Stimulated activated effector memory CD8-positive, alpha-beta T cell treated with anti-CD3 and anti-CD28 coated beads, Interleukin-12 subunit alpha, Interleukin-12 subunit beta, amount 100 ng/mL, for 72 hours (primary cell): ENCODE data around the gene SSH3.

ENCODE experiments used
- ATAC-seq: fragments of 150-1000 bp; cut with Tn5 transposase; 2 replicates; pipeline ENCODE4 v1.10.0; 2021
- DNase-seq, 2 donors: peaks; one replicate each; pipeline ENCODE4 v3.0.0; 2021 to 2022; ENCODE audit warnings: low spot score in 2 of 2
- H3K27ac Mint-ChIP-seq: one replicate; pipeline ENCODE4 v1.8.0; 2022; ENCODE audit warnings: mild to moderate bottlenecking, mixed read lengths
- H3K36me3 Mint-ChIP-seq: one replicate; pipeline ENCODE4 v1.8.0; 2022; ENCODE audit warnings: mild to moderate bottlenecking, mixed read lengths
- H3K4me1 Mint-ChIP-seq: one replicate; pipeline ENCODE4 v1.8.0; 2022; ENCODE audit warnings: mixed read lengths
- H3K4me3 Mint-ChIP-seq: one replicate; pipeline ENCODE4 v1.8.0; 2022; ENCODE audit warnings: mild to moderate bottlenecking, mixed read lengths
- H3K9me3 Mint-ChIP-seq: one replicate; pipeline ENCODE4 v1.8.0; 2022; ENCODE audit warnings: mixed read lengths

The SSH3 gene

DNA sequence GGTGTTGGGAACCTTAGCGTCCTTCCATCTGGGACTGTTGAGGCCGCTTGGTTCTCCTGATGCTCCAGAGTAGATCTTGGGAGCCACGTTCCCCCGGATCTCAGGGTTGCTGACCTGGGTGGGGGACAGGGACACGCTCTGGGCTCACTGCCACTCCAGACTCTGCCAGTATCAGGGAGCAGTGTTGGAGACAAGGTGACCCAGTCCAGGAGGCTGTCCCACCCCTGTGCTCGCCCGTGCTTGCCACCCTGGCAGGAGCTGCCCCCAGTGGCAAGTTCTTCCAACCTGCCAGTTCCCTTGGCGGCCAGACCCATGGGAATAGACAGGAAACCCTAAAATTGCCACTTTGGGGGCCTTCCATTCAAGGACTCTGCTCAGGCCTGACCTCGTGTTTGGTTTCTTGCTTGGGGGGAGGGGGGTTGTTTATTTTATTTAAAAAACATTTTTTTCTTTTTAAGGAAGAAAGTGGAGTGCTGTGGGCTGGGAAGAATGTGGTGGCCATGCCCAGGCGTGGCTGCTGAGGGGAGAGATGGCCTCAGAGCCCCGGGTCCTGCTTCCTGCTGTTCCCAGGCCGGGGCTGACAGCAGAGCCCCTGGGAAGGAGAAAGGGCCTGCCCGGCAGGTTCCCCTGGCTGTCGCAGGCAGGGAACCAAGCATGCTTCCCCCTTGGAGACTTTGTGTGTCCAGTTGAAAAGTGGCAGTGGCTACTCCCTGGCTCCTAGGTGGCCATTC, 29.9 kb upstream of the SSH3 start:
- peaks cover 99% of the 10 kb centered on the region for H3K36me3 Mint-ChIP-seq
- H3K4me1 Mint-ChIP-seq = peaks cover 95% of the 10 kb centered on the region
- ATAC-seq = no peak
- no peaks in the 10 kb centered on the region for H3K9me3 Mint-ChIP-seq
- peak overlapping the region; percentile 98 for H3K4me3 Mint-ChIP-seq
- peak overlapping the region; percentile 98 for H3K27ac Mint-ChIP-seq
- DNase-seq = no peak

DNA sequence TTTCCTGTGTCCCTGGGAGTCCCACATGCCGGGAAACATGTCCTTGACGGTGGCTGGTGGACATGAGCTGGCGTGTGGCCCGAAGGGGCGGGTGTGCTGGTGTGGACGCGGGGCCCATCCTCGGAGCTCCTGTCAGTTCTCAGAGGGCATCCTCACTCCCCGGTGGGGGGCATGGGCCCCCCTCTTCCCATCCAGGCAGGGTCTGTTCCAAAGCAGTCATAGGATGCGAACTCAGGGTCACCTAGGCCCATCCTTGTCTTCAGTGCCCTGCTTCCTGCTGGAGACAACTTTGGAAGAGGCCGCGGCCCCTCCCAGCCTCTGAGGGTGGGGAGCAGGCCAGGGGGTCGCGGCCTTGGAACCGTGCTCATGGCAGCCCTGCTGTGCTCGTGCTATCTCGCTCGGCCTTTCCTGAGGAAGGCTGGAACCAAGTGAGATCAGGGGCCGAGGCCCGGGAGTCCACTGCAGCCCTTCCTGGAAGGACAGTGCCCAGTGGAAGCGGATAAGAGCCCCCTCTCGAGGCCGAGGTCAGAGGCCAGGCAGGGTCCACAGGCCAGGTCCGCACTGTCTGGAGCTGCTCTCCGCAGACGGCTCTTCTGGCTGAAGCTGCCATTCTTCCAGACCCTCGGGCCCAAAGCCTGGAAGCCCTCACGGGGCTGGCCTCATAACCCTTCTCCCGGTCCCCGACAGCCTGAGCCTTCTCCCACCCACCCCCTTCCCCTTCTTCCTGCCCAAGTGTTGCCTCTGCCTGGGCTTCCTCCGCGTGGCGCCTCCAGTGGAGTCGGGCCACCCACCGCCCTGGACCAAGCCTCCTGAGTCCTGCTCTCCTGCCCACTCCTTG, 28.3 kb upstream of the SSH3 start:
- H3K27ac Mint-ChIP-seq = peak overlapping the region; percentile 97
- ATAC-seq (no peak), DNase-seq (no peak)
- peak overlapping the region; percentile 98 for H3K4me3 Mint-ChIP-seq
- peaks cover 95% of the 10 kb centered on the region for H3K4me1 Mint-ChIP-seq
- H3K36me3 Mint-ChIP-seq = peaks cover 99% of the 10 kb centered on the region
- H3K9me3 Mint-ChIP-seq = no peaks in the 10 kb centered on the region

- no peak for DNase-seq
- Mint-ChIP-seq H3K36me3 (peaks cover 99% of the 10 kb centered on the region), H3K9me3 (no peaks in the 10 kb centered on the region), H3K4me1 (peaks cover 91% of the 10 kb centered on the region), H3K27ac (peak overlapping the region; percentile 97), H3K4me3 (peak overlapping the region; percentile 98)
- no peak for ATAC-seq
Observed at GRCh38 chr11:67275606-67276409, 27.5 kb upstream of the SSH3 start.

DNA sequence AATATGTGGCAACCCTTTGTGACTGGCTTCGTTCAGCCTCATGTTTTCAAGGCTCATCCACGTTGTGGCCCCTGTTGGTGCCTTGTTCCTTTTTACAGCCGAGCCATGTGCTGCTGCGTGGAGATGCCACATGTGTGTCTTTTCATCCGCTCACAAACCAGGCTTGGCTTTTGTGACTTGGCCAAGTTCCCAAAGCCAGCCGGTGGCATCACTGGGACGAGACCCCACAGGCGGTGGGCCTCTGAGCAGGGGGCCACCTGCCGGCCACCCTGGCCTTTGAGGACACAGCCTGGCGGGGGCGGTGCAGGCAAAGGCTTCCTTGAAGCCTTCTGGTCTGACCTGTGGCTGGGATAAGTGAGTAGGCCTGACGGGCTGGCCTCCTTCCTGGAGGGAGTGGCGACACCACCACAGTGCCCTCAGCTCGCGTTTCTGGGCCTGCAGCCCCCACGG, 26.5 kb upstream of the SSH3 start:
- DNase-seq (peak in 1 of 2 donors; percentile 83), ATAC-seq (peak; percentile 64)
- Mint-ChIP-seq H3K27ac (peak overlapping the region; percentile 97), H3K36me3 (peaks cover 99% of the 10 kb centered on the region), H3K4me3 (peak overlapping the region; percentile 98), H3K9me3 (no peaks in the 10 kb centered on the region), H3K4me1 (peaks cover 82% of the 10 kb centered on the region)

GRCh38 chr11:67277231-67277961, 25.9 kb upstream of the SSH3 start:
- peak overlapping the region; percentile 97 for H3K27ac Mint-ChIP-seq
- ATAC-seq (peak; percentile 91), DNase-seq (peak; percentile 65 to 90)
- H3K4me3 Mint-ChIP-seq = peak overlapping the region; percentile 98
- peaks cover 99% of the 10 kb centered on the region for H3K36me3 Mint-ChIP-seq
- H3K4me1 Mint-ChIP-seq = peaks cover 82% of the 10 kb centered on the region
- no peaks in the 10 kb centered on the region for H3K9me3 Mint-ChIP-seq

- ATAC-seq (no peak), DNase-seq (no peak)
- Mint-ChIP-seq H3K4me1 (peaks cover 79% of the 10 kb centered on the region), H3K36me3 (peaks cover 99% of the 10 kb centered on the region), H3K27ac (peak overlapping the region; percentile 97), H3K4me3 (peak overlapping the region; percentile 98), H3K9me3 (no peaks in the 10 kb centered on the region)
Observed at GRCh38 chr11:67278135-67278938, 25.0 kb upstream of the SSH3 start.

DNA sequence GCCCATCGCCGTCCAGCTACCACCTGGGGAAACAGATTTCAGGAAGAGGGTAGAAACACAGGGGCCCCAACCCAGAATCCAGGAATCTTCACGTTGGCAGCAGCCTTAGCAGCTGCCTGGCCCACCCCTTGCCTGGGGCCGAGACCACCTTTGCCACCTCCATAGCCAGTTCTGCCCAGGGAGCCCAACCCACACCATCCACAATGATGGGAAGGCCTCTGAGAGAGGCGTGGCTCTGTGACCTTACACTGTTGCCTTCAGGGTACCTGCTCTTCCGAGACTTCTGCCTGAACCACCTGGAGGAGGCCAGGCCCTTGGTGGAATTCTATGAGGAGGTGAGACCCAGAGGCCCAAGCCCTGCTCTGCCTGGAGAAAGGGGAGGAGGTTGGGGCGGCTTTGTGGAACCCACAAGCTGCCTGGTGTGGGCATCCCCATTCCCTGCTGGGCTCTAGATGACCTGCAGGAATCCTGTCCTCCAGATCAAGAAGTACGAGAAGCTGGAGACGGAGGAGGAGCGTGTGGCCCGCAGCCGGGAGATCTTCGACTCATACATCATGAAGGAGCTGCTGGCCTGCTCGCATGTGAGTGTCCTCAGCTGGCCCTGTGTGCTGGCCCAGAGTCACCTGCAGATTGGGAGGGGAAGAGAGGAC, 24.3 kb upstream of the SSH3 start:
- peaks cover 75% of the 10 kb centered on the region for H3K4me1 Mint-ChIP-seq
- peaks cover 99% of the 10 kb centered on the region for H3K36me3 Mint-ChIP-seq

DNA sequence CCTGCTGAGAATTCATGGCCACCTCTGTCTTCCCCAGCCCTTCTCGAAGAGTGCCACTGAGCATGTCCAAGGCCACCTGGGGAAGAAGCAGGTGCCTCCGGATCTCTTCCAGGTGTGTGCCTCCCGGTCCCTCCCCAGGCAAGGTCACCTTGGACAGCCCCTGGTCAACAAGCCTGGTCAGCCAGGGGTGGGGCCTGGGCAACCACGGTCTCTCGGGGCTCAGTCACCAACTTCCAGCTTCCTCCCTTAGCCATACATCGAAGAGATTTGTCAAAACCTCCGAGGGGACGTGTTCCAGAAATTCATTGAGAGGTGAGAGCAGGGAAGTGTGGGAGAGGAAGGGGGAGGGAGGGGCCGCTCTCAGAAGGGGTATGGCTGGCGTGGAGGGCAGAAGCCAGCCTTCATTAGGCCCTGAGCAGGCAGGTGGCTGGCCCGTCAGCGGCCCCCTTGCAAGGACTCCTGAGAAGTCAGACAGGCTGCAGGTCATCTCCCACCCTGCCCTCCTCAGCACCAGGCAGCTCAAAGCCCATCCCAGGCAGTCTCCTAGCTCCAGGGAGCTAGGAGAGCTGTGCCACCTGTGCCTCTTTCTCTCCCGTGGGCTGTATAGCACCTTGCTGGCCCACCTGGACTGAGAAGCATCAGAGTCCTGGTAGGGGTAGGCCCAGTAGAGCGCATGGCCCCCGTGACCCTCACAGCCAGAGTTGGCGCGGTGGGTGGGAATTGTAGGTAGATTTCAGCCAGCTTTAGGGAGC, 23.6 kb upstream of the SSH3 start:
- peak overlapping the region; percentile 97 for H3K27ac Mint-ChIP-seq
- H3K4me1 Mint-ChIP-seq = peaks cover 73% of the 10 kb centered on the region
- DNase-seq (no peak), ATAC-seq (no peak)
- H3K4me3 Mint-ChIP-seq = peak overlapping the region; percentile 98
- no peaks in the 10 kb centered on the region for H3K9me3 Mint-ChIP-seq
- peaks cover 99% of the 10 kb centered on the region for H3K36me3 Mint-ChIP-seq

More for the DNA sequence above, 24.3 kb upstream of the SSH3 start:
- DNase-seq (no peak), ATAC-seq (no peak)
- no peaks in the 10 kb centered on the region for H3K9me3 Mint-ChIP-seq
- peak overlapping the region; percentile 97 for H3K27ac Mint-ChIP-seq
- H3K4me3 Mint-ChIP-seq = peak overlapping the region; percentile 98

DNA sequence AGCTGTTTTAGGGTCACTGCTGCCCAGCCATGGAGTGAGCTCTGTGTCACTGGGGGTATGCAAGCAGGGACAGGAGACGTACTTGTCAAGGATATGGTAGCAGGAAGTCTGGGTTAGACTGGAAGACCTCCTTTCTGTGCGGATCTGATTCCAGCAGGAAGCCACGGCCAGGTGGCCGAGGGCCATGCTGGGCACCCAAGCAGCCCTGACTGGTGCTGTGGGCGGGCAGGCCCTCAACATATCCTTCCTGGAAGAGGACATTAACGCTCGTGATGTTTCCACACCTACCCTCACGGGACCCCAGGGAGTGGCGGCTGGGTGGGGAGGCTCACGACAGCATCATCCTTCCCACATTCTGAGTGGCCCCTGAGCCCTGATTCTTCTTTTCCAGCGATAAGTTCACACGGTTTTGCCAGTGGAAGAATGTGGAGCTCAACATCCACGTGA, 23.0 kb upstream of the SSH3 start:
- DNase-seq (no peak), ATAC-seq (no peak)
- no peaks in the 10 kb centered on the region for H3K9me3 Mint-ChIP-seq
- no peak overlapping the region for H3K4me3 Mint-ChIP-seq
- H3K36me3 Mint-ChIP-seq = peaks cover 100% of the 10 kb centered on the region
- H3K4me1 Mint-ChIP-seq = peaks cover 74% of the 10 kb centered on the region
- H3K27ac Mint-ChIP-seq = peak overlapping the region; percentile 97

DNA sequence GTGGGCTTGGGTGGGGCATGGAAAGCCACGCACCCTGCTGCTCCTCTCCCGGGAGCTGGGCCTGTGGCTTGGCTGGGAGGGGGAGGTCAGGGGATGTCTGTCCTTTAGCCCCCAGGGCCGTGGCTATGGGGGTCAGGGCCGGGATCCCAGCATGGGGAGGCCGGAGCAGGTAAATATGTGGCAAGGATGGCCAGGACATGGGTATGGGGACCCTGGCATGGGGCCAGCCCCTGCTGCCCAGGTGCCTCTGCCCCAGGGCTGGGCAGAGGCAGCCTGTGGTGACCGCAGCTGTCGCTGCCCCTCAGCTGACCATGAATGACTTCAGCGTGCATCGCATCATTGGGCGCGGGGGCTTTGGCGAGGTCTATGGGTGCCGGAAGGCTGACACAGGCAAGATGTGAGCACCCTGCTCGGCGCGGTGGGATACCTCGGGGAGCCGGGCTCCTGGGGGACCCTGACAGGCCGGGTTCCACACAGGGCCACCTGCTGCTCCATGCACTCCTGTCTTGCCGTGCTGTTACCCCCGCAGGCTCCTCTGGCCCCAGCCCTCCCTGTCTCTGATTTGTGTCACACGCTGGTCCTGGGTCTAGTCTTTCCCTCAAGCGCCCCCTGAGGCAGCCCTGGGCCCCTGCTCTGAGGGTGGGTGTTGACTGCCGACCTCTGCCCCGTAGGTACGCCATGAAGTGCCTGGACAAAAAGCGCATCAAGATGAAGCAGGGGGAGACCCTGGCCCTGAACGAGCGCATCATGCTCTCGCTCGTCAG, 22.4 kb upstream of the SSH3 start:
- peak overlapping the region; percentile 97 for H3K27ac Mint-ChIP-seq
- ATAC-seq = no peak
- H3K36me3 Mint-ChIP-seq = peaks cover 100% of the 10 kb centered on the region
- no peak for DNase-seq
- no peaks in the 10 kb centered on the region for H3K9me3 Mint-ChIP-seq
- H3K4me3 Mint-ChIP-seq = no peak overlapping the region
- H3K4me1 Mint-ChIP-seq = peaks cover 72% of the 10 kb centered on the region

- Mint-ChIP-seq H3K9me3 (no peaks in the 10 kb centered on the region), H3K4me3 (no peak overlapping the region), H3K27ac (peak overlapping the region; percentile 72), H3K36me3 (peaks cover 100% of the 10 kb centered on the region), H3K4me1 (peaks cover 72% of the 10 kb centered on the region)
- ATAC-seq (no peak), DNase-seq (no peak)
Observed at GRCh38 chr11:67281552-67282150, 21.7 kb upstream of the SSH3 start.
